Ureter (tissue), 1 donor: ENCODE results near the gene NLRP6. TPM values are rescaled to one million over a fixed set of nuclear protein-coding genes. Genes with fewer than 3 reads are reported as not detected.
"Not testable (repeated sequence)": the region's sequence is repeated elsewhere in the genome, so short reads cannot be mapped to it uniquely, and the experiment has no call there.

ENCODE experiments used
- DNase-seq: peaks from one replicate; pipeline ENCODE4 v3.0.0-alpha.2; 2020; ENCODE audit warnings: low spot score
- total RNA-seq: library from RNA; stranded (reverse); gene quantifications from one replicate; pipeline ENCODE4 v1.2.4, GENCODE V29; 2023
- donor health status: DM: yes; HTN: yes; CAD: no.

The NLRP6 gene
- total RNA-seq, 1 donor from 2014 or later: 0.36 TPM

- DNase-seq: no peak
Measured at GRCh38 chr11:255816-256215, 22.4 kb upstream of the NLRP6 start.

GRCh38 chr11:256952-257737 lies 21.1 kb upstream of the NLRP6 start:
- DNase-seq: no peak

GRCh38 chr11:257766-258493 lies 20.3 kb upstream of the NLRP6 start:
- DNase-seq: no peak

- DNase-seq: no peak
Measured at GRCh38 chr11:259413-259812, 18.8 kb upstream of the NLRP6 start.

- DNase-seq: no peak
Measured at GRCh38 chr11:261624-262023, 16.6 kb upstream of the NLRP6 start.

- no peak for DNase-seq
Measured at GRCh38 chr11:266676-267439, 11.3 kb upstream of the NLRP6 start.

- no peak for DNase-seq
Measured at GRCh38 chr11:267491-267994, 10.7 kb upstream of the NLRP6 start.

- not testable (repeated sequence) for DNase-seq
Measured at GRCh38 chr11:268716-269145, 9.5 kb upstream of the NLRP6 start.

- DNase-seq: no peak
Measured at GRCh38 chr11:269146-269890, 8.9 kb upstream of the NLRP6 start.

- DNase-seq: no peak
Measured at GRCh38 chr11:270451-271318, 7.5 kb upstream of the NLRP6 start.

- DNase-seq: no peak
Measured at GRCh38 chr11:271319-271715, 6.9 kb upstream of the NLRP6 start.

GRCh38 chr11:272195-272930 lies 5.8 kb upstream of the NLRP6 start:
- DNase-seq: no peak

- DNase-seq: no peak
Measured at GRCh38 chr11:272931-273198, 5.3 kb upstream of the NLRP6 start.

GRCh38 chr11:276219-276618 lies 2.0 kb upstream of the NLRP6 start:
- DNase-seq: no peak

- DNase-seq: peak; percentile 42
Measured at GRCh38 chr11:279040-279965, 1.1 kb downstream of the NLRP6 start.

- peak; percentile 42 for DNase-seq
Measured at GRCh38 chr11:279966-280705, 1.9 kb downstream of the NLRP6 start.

GRCh38 chr11:280706-281485 lies 2.7 kb downstream of the NLRP6 start:
- peak; percentile 44 for DNase-seq
